Liver (tissue), 3 donors: Measurements from ENCODE around the gene HPCA.

Experiments used
- ATF3 ChIP-seq: IDR thresholded peaks from 2 replicates; pipeline ENCODE4 v1.6.1; 2016; ENCODE audit warnings: antibody characterized with exemption
- CTCF ChIP-seq: fragments of 150-350 bp; IDR thresholded peaks from 2 replicates; pipeline ENCODE4 v1.5.1; 2017; ENCODE audit warnings: improper control_type of control experiment, low read depth, low read length; ENCODE audit not compliant: missing input control
- EGR1 ChIP-seq, 2 donors: IDR thresholded peaks; 2 replicates each; pipeline ENCODE4 v1.6.1; 2016 to 2018; ENCODE audit warnings: antibody characterized with exemption in 2 of 2, low read depth in 2 of 2
- HNF4A ChIP-seq, 2 donors: conservative IDR thresholded peaks; 2 replicates each; pipeline ENCODE4 v1.6.1; 2016; ENCODE audit warnings: antibody characterized with exemption in 2 of 2, mild to moderate bottlenecking in 2 of 2
- JUND ChIP-seq, 2 donors: IDR thresholded peaks; 2 replicates each; pipeline ENCODE4 v1.6.1; 2016; ENCODE audit warnings: antibody characterized with exemption in 2 of 2
- MAX ChIP-seq: IDR thresholded peaks from 2 replicates; pipeline ENCODE4 v1.6.1; 2016; ENCODE audit warnings: antibody characterized with exemption
- RAD21 ChIP-seq, 2 donors: IDR thresholded peaks; 2 replicates each; pipeline ENCODE4 v1.6.1; 2016; ENCODE audit warnings: antibody characterized with exemption in 2 of 2, mild to moderate bottlenecking in 2 of 2
- REST ChIP-seq: IDR thresholded peaks from 2 replicates; pipeline ENCODE4 v1.6.1; 2016; ENCODE audit warnings: antibody characterized with exemption, mild to moderate bottlenecking
- RXRA ChIP-seq, 2 donors: IDR thresholded peaks; 2 replicates each; pipeline ENCODE4 v1.6.1; 2017 to 2018; ENCODE audit warnings: antibody characterized with exemption in 2 of 2, mild to moderate bottlenecking in 1 of 2
- SP1 ChIP-seq: IDR thresholded peaks from 2 replicates; pipeline ENCODE4 v1.6.1; 2018; ENCODE audit warnings: antibody characterized with exemption, mild to moderate bottlenecking
- TAF1 ChIP-seq: conservative IDR thresholded peaks from 2 replicates; pipeline ENCODE4 v1.6.1; 2016; ENCODE audit warnings: antibody characterized with exemption, mild to moderate bottlenecking
- ZBTB33 ChIP-seq: IDR thresholded peaks from 2 replicates; pipeline ENCODE4 v1.6.1; 2016; ENCODE audit warnings: antibody characterized with exemption
- donor health status: healthy.
- donor health status: healthy.

GRCh38 chr1:32872192-32872460 is 14.2 kb upstream of the HPCA start:
- no peak for TF ChIP-seq JUND (IDR thresholded peaks at IDR 0.05)
- no peak for TF ChIP-seq CTCF
- no peak for TF ChIP-seq MAX
- no peak for TF ChIP-seq RAD21 (IDR thresholded peaks at IDR 0.05)
- TF ChIP-seq EGR1 (IDR thresholded peaks at IDR 0.05; ENCODE audit: low read depth in 2 of 2): no peak
- no peak for TF ChIP-seq ZBTB33
- no peak for TF ChIP-seq REST
- TF ChIP-seq SP1: no peak
- TF ChIP-seq TAF1: no peak
- TF ChIP-seq ATF3: no peak
- no peak for TF ChIP-seq RXRA (IDR thresholded peaks at IDR 0.05)
- no peak for TF ChIP-seq HNF4A (conservative IDR thresholded peaks at IDR 0.05)
